Stimulated activated CD4-positive, alpha-beta T cell treated with anti-CD3 and anti-CD28 coated beads, Interleukin-2, amount 100 ng/mL, for 24 hours (primary cell): Measurements from ENCODE around the gene TTLL11.

Source experiments
- DNase-seq, 2 donors: peaks; one replicate each; pipeline ENCODE4 v3.0.0-alpha.2; 2020

The TTLL11 gene

DNA sequence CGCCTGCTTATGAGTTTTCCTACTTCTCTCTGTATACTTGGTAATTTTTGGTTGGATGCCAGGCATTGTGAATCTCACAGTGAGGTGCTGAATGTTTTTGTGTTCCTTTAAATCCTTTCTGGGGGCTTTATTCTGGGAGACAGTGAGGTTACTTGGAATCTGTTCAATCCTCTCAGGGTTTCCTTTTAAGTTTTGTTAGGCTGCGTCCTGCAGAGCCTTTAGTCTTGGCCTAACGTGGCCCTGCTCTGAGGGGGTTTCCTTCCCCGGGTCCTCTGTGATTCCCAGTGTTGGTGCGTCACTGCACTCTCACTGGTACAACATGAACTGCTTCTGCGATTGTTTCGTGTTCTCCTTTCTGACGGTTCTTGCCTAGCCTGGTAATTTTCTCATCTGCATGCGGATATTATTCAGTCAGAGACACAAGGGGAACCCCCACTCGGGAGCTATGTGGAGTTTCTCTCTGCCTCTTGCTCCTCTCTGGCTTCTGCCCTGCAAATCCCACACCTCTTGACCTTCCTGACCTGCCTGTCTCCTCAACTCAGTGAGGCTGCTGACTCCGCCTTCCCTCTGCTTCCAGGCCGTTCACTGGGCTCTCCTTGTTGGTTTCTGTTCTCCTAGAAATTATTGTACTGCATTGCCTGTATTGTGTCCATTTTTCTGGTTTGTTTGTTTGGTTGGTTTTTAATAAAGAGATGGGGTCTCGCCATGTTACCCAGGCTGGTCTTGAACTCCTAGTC is 313.6 kb downstream of the TTLL11 start:
- DNase-seq = no peak

DNA sequence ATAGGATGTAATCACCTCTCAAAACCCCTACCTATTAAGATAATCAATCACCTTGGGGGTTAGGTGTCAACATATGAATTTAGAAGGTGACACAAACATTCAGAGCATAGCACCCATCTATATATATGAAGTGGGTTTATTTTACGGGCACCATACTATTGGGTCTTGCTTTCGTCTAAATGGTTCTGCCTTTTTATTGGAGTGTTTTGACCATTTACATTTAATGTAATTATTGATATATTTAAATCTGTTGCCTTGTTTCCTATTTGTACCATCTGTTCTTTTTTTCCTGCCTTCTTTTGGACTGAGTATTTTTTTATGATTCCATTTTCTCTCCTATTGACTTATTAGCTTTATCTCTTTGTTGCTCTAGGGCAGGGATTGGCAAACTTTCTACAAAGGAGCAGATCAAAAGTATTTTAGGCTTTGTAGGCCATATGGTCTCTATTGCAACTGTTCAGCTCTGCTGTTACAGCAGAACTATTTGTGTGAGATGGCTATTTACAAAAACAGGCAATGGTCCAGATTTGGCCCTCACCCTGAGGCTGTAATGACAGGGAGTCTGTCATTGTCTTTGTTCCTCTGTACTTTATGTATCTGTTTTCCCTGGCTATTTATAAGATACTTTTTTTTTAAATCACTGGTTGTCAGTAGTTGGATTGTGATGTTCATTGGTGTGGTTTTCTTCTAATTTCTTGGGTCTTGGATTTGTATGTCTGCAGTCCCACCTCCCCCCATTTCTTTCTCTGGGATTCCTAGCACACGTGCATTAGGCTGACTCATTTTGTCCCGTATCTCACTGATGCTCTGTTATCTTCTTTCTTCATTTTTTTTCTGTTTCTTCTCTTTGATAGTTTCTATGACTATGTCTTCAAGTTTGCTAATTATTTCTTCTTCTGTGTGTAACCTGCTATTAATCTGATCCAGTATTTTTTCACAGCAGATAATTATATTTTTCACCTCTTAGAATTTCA is 314.6 kb downstream of the TTLL11 start:
- no peak for DNase-seq

DNA sequence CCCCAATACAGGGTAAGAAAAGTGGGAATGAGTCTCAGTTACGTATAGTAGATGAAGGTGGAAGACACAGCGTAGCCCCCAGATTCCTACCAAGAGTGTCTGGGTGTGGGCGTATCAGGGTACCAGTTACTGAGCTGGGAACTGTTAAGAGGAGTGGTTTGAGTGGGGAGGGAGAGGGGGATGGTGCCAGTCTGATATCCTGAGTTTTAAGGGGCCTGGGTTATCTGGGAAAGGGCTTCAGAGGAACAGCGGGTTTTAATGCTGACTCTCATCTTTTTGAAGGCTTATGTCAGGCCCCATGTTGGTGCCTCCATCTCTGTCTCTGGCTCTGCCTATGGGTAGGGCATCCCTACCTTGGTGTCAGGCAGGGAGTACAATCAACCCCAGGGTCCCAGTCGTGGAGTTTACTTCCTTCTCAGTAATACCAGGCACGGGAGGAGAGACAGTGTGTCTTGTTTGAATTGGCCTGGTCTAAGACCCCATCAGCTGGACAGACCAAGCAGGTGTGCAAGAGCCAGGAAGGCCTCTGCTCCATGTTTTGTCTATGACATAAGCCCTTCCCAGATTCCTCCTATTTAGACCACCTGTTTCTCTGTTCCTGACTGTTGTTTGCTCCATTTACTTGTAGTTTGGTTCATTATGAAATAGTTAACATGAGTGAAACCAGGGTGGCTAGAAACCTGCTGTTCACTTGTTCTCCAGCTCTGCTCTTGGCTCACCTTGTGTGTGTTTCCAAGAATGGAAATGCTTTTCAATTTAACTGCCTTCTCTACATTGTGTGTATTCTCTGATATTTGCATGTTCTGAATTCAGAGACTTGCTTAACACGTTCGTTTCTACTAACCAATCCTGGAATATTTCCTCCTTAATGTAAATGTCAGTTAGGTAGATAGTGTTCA is 316.1 kb downstream of the TTLL11 start:
- DNase-seq = no peak

DNA sequence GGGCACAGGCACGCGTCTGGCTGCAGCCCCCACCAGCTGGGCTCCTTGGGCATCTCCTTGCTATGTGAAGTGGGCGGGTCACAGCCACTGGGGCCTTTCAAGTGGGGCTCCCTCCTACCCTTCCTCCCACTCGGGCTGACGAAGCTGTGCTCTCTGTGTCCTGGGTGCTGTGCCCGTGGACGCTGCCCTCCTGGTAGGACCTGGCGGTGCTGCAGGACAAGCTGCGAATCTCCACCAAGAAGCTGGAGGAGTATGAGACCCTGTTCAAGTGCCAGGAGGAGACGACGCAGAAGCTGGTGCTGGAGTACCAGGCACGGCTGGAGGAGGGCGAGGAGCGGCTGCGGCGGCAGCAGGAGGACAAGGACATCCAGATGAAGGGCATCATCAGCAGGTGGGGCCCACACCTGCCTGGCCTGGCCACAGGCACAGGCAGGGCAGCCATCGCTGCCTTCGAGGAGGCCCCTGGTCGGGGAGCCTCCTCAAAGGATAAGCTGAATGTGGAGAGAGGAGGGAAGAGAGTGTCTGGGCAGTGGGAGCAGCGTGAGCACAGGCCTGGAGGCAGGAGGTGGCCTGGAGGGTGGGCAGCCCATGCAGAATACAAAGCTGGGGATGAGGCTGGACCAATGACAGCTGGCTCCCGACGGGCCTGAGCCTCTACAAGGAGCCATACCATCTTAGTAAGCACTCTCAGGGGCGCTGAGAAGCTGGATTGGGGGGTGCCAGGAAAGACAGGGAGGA is 316.9 kb downstream of the TTLL11 start:
- DNase-seq = no peak

DNA sequence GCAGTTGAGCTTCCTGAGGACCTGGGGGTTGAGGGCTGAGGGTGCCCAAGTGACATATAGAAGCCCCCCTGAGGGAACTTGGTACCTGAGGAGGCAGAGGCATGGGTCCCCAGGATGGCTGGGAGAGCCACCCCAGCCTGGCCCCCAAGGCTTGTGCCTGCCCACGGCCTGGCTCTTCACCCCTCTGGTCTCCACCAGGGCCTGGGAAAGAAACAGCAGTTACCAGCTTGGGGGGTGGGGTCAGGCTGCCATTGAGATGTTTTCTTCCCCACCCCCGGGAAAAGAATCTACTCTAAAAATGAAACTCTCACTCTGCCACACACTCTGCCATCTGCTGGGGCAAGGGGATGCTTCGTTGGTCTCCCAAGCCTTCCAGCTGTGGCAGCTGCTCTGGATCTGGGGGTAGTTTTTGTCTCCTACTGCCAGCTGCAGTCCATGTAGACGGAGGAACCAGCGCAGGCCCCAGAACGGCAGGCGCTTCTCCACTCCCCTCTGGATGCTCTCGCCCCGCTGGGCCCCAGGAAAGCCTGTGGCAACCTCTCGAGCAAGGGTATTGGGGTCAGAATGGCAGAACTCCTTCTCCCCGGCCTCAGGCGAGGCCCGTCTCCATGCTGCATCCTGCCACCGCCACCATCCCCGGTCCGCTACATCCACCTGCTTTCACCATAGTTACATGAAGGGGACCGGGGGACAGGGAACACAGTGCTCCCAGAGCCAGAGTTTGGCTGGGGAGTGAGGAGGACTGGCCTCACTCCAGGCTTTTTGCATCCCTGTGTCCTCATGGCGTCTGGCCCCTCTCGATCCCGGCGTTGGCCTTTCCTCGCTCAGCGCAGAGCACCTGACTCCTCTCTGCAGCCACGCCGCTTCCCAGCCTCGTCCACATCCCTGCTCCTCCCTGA is 318.1 kb downstream of the TTLL11 start:
- no peak for DNase-seq

DNA sequence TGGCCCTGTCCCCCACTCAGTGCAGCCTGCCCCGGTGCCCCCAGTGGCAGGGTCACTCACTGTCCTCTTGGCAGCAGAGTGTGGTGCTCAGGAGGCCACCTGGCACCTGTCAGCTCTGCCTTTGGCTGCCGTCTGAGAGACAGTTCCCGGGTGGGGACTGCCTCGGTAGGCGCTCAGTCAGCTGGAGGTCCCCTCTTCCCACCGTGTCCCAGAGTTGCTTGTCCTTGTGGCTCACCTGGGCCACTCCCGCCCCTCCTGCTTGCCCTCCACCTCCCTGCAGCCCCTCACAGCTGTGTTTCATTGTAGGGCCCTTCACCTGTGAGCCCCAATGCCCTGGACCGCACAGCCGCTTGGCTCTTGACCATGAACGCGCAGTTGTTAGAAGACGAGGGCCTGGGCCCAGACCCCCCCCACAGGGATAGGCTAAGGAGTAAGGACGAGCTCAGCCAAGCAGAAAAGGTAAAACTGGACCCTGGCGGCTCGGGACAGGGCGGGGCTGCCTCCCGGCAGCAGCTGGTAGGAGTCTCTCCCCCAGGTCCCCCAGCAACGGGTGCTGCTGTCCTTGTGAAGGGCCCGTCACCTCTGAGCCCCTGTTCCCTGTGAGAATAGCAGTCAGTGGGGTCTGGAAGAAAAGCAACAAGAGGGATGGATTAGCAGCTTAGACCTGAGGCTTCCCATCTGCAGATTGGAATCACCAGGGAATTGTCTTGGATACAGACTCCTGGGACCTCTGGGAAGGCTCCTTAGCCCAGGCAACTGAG is 319.0 kb downstream of the TTLL11 start:
- no peak for DNase-seq

DNA sequence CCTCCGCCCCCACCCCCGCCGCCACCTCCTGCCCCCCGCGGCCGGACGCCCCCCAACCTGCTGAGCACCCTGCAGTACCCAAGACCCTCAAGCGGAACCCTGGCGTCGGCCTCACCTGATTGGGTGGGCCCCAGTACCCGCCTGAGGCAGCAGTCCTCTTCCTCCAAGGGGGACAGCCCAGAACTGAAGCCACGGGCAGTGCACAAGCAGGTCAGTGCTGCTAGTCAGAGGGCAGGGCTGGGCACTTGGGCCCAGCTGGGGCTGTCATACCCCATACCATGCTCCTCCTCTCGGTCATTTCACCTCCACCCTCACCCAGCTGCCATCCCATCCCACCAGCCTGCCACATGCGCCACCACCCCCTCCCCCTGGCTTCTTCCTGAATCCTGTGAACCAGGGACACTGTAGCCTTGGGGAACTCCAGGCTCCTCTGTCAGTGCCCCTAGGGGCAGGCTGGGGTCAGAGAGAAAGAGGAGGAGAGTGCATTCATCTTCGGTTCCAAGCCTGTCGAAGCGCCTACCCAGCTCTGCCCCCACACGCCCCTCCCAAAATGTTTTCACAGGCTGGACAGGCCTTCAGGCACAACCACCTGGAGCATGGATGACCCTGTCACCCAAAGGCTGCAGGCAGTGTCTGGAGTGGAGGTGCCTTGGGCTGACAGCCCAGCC is 319.7 kb downstream of the TTLL11 start:
- no peak for DNase-seq

DNA sequence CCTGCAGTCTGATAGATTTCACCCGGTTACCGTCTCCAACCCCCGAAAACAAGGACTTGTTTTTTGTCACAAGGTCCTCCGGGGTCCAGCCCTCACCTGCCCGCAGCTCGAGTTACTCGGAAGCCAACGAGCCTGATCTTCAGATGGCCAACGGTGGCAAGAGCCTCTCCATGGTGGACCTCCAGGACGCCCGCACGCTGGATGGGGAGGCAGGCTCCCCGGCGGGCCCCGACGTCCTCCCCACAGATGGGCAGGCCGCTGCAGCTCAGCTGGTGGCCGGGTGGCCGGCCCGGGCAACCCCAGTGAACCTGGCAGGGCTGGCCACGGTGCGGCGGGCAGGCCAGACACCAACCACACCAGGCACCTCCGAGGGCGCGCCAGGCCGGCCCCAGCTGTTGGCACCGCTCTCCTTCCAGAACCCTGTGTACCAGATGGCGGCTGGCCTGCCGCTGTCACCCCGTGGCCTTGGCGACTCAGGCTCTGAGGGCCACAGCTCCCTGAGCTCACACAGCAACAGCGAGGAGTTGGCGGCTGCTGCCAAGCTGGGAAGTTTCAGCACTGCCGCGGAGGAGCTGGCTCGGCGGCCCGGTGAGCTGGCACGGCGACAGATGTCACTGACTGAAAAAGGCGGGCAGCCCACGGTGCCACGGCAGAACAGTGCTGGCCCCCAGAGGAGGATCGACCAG is 320.4 kb downstream of the TTLL11 start:
- DNase-seq = no peak
